Retina (tissue), 1 donor: Measurements from ENCODE around the gene BET1L.
"Not testable (repeated sequence)": the region's sequence is repeated elsewhere in the genome, so short reads cannot be mapped to it uniquely, and the experiment has no call there.

ENCODE experiments used
- DNase-seq: peaks from one replicate; pipeline ENCODE4 v3.0.0-alpha.2; 2016

Gene BET1L

GRCh38 chr11:193481-193880, 13.7 kb downstream of the BET1L start:
- DNase-seq = not testable (repeated sequence)

DNA sequence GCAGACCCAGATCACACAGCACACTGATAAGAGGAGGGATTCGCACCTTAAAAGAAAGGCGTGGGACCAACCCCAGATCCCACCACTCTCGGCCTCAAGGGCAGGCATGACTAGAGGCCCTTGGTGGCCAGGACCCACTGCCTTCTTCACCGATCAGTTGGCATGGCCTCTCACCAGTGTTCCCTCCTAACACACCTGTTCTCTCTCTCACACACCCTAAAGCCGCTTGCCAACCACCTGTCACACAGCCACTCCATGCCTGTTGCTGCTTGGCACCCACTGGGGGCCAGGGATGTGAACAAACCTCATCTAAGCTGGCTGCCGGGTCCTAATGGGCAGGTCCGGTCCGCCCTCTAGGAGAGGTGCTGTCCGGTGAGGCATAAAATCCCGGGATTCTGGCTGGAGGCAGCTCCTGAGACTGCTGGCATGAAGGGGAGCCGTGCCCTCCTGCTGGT, 14.5 kb downstream of the BET1L start, which contains the start of gene SCGB1C1:
Gene SCGB1C1, plus strand, starts transcription at position 405 of the 455 bp plus-strand sequence. Its CDS starts 22 bp downstream, at position 427.
- DNase-seq = not testable (repeated sequence)

- peak; percentile 32 for DNase-seq
Observed at GRCh38 chr11:191490-192478, 15.4 kb downstream of the BET1L start.

- not testable (repeated sequence) for DNase-seq
Observed at GRCh38 chr11:190546-190945, 16.7 kb downstream of the BET1L start.

DNA sequence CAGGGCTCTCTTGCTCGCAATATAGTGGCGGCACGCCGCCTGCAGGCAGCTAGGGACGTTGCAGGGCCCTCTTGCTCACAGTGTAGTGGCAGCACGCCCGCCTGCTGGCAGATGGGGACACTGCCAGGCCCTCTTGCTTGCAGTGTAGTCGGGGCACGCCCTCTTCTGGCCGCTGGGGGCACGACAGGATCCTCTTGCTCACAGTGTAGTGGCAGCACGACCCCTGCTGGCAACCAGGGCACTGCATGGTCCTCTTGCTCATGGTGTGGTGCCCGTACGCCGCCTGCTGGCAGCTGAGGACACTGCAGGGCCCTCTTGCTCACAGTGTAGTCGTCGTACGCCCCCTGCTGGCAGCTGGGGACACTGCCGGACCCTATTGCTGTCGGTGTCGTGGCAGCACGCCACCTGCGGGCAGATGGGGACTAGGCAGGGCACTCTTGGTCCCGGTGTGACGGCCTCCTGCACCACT, 17.3 kb downstream of the BET1L start:
- not testable (repeated sequence) for DNase-seq

DNA sequence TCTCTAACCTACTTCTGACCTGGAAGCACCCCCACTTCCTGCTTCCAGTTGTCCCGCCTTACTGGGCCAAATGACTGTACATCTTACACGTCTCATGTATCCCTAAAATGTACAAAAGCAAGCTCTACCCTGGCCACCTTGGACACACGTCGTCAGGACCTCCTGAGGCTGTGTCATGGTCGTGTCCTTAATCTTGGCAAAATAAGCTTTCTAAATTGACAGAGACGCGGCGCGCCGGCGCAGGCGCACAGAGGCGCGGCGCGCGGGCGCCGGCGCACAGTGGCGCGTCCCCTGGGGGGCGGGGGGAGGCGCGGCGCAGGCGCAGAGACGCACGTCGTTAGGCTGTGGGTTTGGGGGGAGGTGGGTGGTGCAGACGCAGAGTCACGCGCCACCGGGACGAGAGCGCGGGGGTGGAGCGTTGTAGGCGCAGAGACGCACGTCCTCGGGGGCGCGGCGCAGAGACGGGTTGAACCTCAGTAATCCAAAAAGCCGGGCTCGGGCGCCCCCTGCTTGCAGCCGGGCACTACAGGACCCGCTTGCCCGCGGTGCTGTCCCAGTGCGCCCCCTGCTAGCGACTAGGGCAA, 17.9 kb downstream of the BET1L start:
- DNase-seq = not testable (repeated sequence)

DNA sequence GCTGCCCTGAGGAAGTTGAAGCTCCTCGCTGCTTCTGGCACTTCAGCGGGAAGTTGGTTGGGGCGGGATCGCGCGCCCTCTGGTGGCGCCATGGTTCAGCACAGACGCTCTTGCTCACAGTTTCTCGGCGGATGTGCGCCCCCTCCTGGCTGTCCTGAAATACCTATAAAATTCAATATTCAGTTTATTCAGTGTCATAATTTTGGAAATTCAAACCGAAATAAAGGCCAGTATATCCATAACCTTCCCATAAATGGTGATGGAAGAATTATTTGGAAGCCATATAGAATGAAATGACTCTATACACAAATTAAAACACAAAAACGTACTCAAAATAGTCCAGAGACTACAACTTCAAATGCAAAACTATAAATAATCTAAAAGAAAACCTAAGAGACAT, 27.0 kb downstream of the BET1L start:
- DNase-seq = not testable (repeated sequence)
